Stimulated activated memory B cell treated with anti-CD40 and anti-IgM and Interleukin-4, amounts not matched to agents 10 μg/mL and 1 μg/mL and 100 μg/mL, for 72 hours (primary cell): ENCODE data around the gene PSG6.
"Not testable (repeated sequence)": the region's sequence is repeated elsewhere in the genome, so short reads cannot be mapped to it uniquely, and the experiment has no call there.

ENCODE experiments used
- ATAC-seq: fragments of 150-1000 bp; cut with Tn5 transposase; 2 replicates; pipeline ENCODE4 v1.10.0; 2021
- H3K27ac Mint-ChIP-seq: one replicate; pipeline ENCODE4 v1.8.0; 2022; ENCODE audit warnings: mild to moderate bottlenecking, mixed read lengths
- H3K27me3 Mint-ChIP-seq: one replicate; pipeline ENCODE4 v1.8.0; 2022; ENCODE audit warnings: mixed read lengths
- H3K36me3 Mint-ChIP-seq: one replicate; pipeline ENCODE4 v1.8.0; 2022; ENCODE audit warnings: mixed read lengths
- H3K4me1 Mint-ChIP-seq: one replicate; pipeline ENCODE4 v1.8.0; 2022; ENCODE audit warnings: mixed read lengths
- H3K4me3 Mint-ChIP-seq: one replicate; pipeline ENCODE4 v1.8.0; 2022; ENCODE audit warnings: mild to moderate bottlenecking, moderate library complexity, mixed read lengths
- H3K9me3 Mint-ChIP-seq: one replicate; pipeline ENCODE4 v1.8.0; 2022; ENCODE audit warnings: mixed read lengths

PSG6 gene

GRCh38 chr19:42917634-42918033 lies at the start of gene PSG6:
Gene PSG6, minus strand, starts transcription at chr19:42917894. Its CDS starts 102 bp downstream, at chr19:42917792.
- peaks cover 19% of the 10 kb centered on the region for H3K27me3 Mint-ChIP-seq
- not testable (repeated sequence) for H3K36me3 Mint-ChIP-seq, ATAC-seq, H3K4me1 Mint-ChIP-seq, H3K4me3 Mint-ChIP-seq, H3K9me3 Mint-ChIP-seq, H3K27ac Mint-ChIP-seq

GRCh38 chr19:42965176-42965575 lies 47.5 kb upstream of the PSG6 start:
- peaks cover 10% of the 10 kb centered on the region for H3K9me3 Mint-ChIP-seq
- H3K27ac Mint-ChIP-seq: no peak overlapping the region
- no peak overlapping the region for H3K4me3 Mint-ChIP-seq
- no peaks in the 10 kb centered on the region for H3K27me3 Mint-ChIP-seq
- no peaks in the 10 kb centered on the region for H3K36me3 Mint-ChIP-seq
- no peak for ATAC-seq
- H3K4me1 Mint-ChIP-seq: no peaks in the 10 kb centered on the region

- ATAC-seq: no peak
These were observed 43.4 kb upstream of the PSG6 start for GRCh38 chr19:42961119-42961518.

GRCh38 chr19:42952126-42952525 lies 34.4 kb upstream of the PSG6 start:
- not testable (repeated sequence) for H3K4me3 Mint-ChIP-seq, H3K9me3 Mint-ChIP-seq, H3K27me3 Mint-ChIP-seq, ATAC-seq, H3K4me1 Mint-ChIP-seq, H3K36me3 Mint-ChIP-seq, H3K27ac Mint-ChIP-seq

More at GRCh38 chr19:42961119-42961518, 43.4 kb upstream of the PSG6 start:
- Mint-ChIP-seq H3K4me1 (no peaks in the 10 kb centered on the region), H3K9me3 (peaks cover 12% of the 10 kb centered on the region), H3K27ac (no peak overlapping the region), H3K27me3 (no peaks in the 10 kb centered on the region), H3K36me3 (no peaks in the 10 kb centered on the region), H3K4me3 (no peak overlapping the region)

- H3K36me3 Mint-ChIP-seq, ATAC-seq, H3K27ac Mint-ChIP-seq, H3K4me1 Mint-ChIP-seq, H3K4me3 Mint-ChIP-seq, H3K27me3 Mint-ChIP-seq, H3K9me3 Mint-ChIP-seq: not testable (repeated sequence)
These were observed 33.8 kb upstream of the PSG6 start for GRCh38 chr19:42951476-42951875.

GRCh38 chr19:42942187-42942789 lies 24.6 kb upstream of the PSG6 start:
- Mint-ChIP-seq H3K4me3 (no peak overlapping the region), H3K36me3 (no peaks in the 10 kb centered on the region), H3K9me3 (peaks cover 3% of the 10 kb centered on the region), H3K27ac (no peak overlapping the region), H3K27me3 (peaks cover 42% of the 10 kb centered on the region), H3K4me1 (no peaks in the 10 kb centered on the region)
- no peak for ATAC-seq

GRCh38 chr19:42937107-42937506 lies 19.4 kb upstream of the PSG6 start, which contains the start of gene PSG7:
Gene PSG7, minus strand, starts transcription at chr19:42937207. Its CDS starts 131 bp downstream, at chr19:42937076.
- not testable (repeated sequence) for H3K4me1 Mint-ChIP-seq, H3K4me3 Mint-ChIP-seq, H3K27ac Mint-ChIP-seq, H3K9me3 Mint-ChIP-seq, ATAC-seq, H3K36me3 Mint-ChIP-seq
- peaks cover 32% of the 10 kb centered on the region for H3K27me3 Mint-ChIP-seq

GRCh38 chr19:42934726-42935125 lies 17.0 kb upstream of the PSG6 start:
- H3K27me3 Mint-ChIP-seq: peaks cover 17% of the 10 kb centered on the region

GRCh38 chr19:42934183-42934582 lies 16.5 kb upstream of the PSG6 start:
- not testable (repeated sequence) for H3K4me1 Mint-ChIP-seq, H3K27ac Mint-ChIP-seq, H3K9me3 Mint-ChIP-seq, H3K4me3 Mint-ChIP-seq, ATAC-seq, H3K36me3 Mint-ChIP-seq
- H3K27me3 Mint-ChIP-seq: peaks cover 12% of the 10 kb centered on the region

More at GRCh38 chr19:42934726-42935125, 17.0 kb upstream of the PSG6 start:
- H3K27ac Mint-ChIP-seq, ATAC-seq, H3K4me1 Mint-ChIP-seq, H3K4me3 Mint-ChIP-seq, H3K9me3 Mint-ChIP-seq, H3K36me3 Mint-ChIP-seq: not testable (repeated sequence)

GRCh38 chr19:42933412-42933811 lies 15.7 kb upstream of the PSG6 start:
- not testable (repeated sequence) for H3K4me1 Mint-ChIP-seq, H3K4me3 Mint-ChIP-seq, H3K27ac Mint-ChIP-seq, ATAC-seq, H3K9me3 Mint-ChIP-seq, H3K36me3 Mint-ChIP-seq, H3K27me3 Mint-ChIP-seq

GRCh38 chr19:42932485-42933101 lies 14.9 kb upstream of the PSG6 start:
- H3K4me1 Mint-ChIP-seq, H3K36me3 Mint-ChIP-seq, ATAC-seq, H3K9me3 Mint-ChIP-seq, H3K27ac Mint-ChIP-seq, H3K4me3 Mint-ChIP-seq, H3K27me3 Mint-ChIP-seq: not testable (repeated sequence)

GRCh38 chr19:42930214-42930613 lies 12.5 kb upstream of the PSG6 start:
- H3K27me3 Mint-ChIP-seq, H3K4me3 Mint-ChIP-seq, H3K4me1 Mint-ChIP-seq, H3K9me3 Mint-ChIP-seq, ATAC-seq, H3K36me3 Mint-ChIP-seq, H3K27ac Mint-ChIP-seq: not testable (repeated sequence)

- Mint-ChIP-seq H3K27ac (no peak overlapping the region), H3K4me3 (no peak overlapping the region), H3K9me3 (no peaks in the 10 kb centered on the region), H3K36me3 (no peaks in the 10 kb centered on the region), H3K4me1 (no peaks in the 10 kb centered on the region), H3K27me3 (no peaks in the 10 kb centered on the region)
- no peak for ATAC-seq
These were observed 11.2 kb upstream of the PSG6 start for GRCh38 chr19:42928896-42929295.

- no peaks in the 10 kb centered on the region for H3K4me1 Mint-ChIP-seq
- H3K27ac Mint-ChIP-seq: no peak overlapping the region
- no peaks in the 10 kb centered on the region for H3K9me3 Mint-ChIP-seq
- H3K4me3 Mint-ChIP-seq: no peak overlapping the region
- ATAC-seq: no peak
- H3K36me3 Mint-ChIP-seq: no peaks in the 10 kb centered on the region
- peaks cover 13% of the 10 kb centered on the region for H3K27me3 Mint-ChIP-seq
These were observed 9.1 kb upstream of the PSG6 start for GRCh38 chr19:42926781-42927180.

- H3K9me3 Mint-ChIP-seq, H3K27ac Mint-ChIP-seq, H3K36me3 Mint-ChIP-seq, H3K4me1 Mint-ChIP-seq, ATAC-seq, H3K4me3 Mint-ChIP-seq: not testable (repeated sequence)
- peaks cover 24% of the 10 kb centered on the region for H3K27me3 Mint-ChIP-seq
These were observed 5.4 kb upstream of the PSG6 start for GRCh38 chr19:42923106-42923505.

- not testable (repeated sequence) for H3K4me3 Mint-ChIP-seq, ATAC-seq, H3K27ac Mint-ChIP-seq, H3K36me3 Mint-ChIP-seq, H3K4me1 Mint-ChIP-seq, H3K9me3 Mint-ChIP-seq
- H3K27me3 Mint-ChIP-seq: peaks cover 24% of the 10 kb centered on the region
These were observed 3.3 kb upstream of the PSG6 start for GRCh38 chr19:42920971-42921370.
